HEK293 (cell line): ENCODE results near the gene GALNTL6.

Experiments
- CTCF ChIA-PET: fragments of 350-600 bp; formaldehyde crosslinking; extraction: SDS; loops from one replicate; lab custom pipeline; 2021; ENCODE audit warnings: antibody characterized with exemption; lab: Yijun Ruan, JAX
- POLR2A ChIA-PET: fragments of 300-600 bp; formaldehyde crosslinking; extraction: SDS; loops from one replicate; lab custom pipeline; 2020; ENCODE audit warnings: antibody characterized with exemption, inconsistent platforms; lab: Yijun Ruan, JAX
- H3K27ac ChIP-seq: fragments of 200-500 bp; sonication (Bioruptor generic); 2 replicates; pipeline ENCODE4 v1.5.1; 2014; ENCODE audit warnings: low read depth, low read length, control low read depth, inconsistent platforms; ENCODE audit errors: extremely low read depth
- H3K36me3 ChIP-seq, 2 experiments: fragments of 200-500 bp in 1 of 2; sonication (Bioruptor generic) in 1 of 2; 1 replicate in 1 of 2; 2 replicates in 1 of 2; pipeline ENCODE4 v1.5.1; 2014 to 2017; ENCODE audit warnings: inconsistent platforms in 2 of 2, low read length in 2 of 2; ENCODE audit not compliant: control insufficient read depth in 2 of 2, insufficient read depth in 1 of 2
- H3K4me1 ChIP-seq: fragments of 200-500 bp; sonication (Bioruptor generic); 2 replicates; pipeline ENCODE4 v1.5.1; 2014; ENCODE audit warnings: mild to moderate bottlenecking, low read length, inconsistent platforms; ENCODE audit not compliant: control insufficient read depth, insufficient read depth
- H3K4me3 ChIP-seq: 2 replicates; pipeline ENCODE4 v1.5.1; 2011; ENCODE audit warnings: low read depth, mild to moderate bottlenecking, control low read depth, low read length, moderate library complexity
- H3K9me3 ChIP-seq: fragments of 200-500 bp; sonication (Bioruptor generic); 2 replicates; pipeline ENCODE4 v1.5.1; 2014; ENCODE audit warnings: low read depth, low read length, inconsistent platforms; ENCODE audit not compliant: control insufficient read depth, insufficient read depth
- ATF2 ChIP-seq: fragments of 450-650 bp; formaldehyde crosslinking; IDR thresholded peaks from 2 replicates; pipeline ENCODE4 v1.5.1; 2016; ENCODE audit warnings: missing biosample characterization, missing genetic modification characterization, low read depth
- ELK4 ChIP-seq: IDR thresholded peaks from 2 replicates; pipeline ENCODE4 v1.6.1; 2011; ENCODE audit warnings: mild to moderate bottlenecking, low read depth, low read length, borderline replicate concordance
- FEZF1 ChIP-seq: fragments of 450-650 bp; formaldehyde crosslinking; IDR thresholded peaks from 2 replicates; pipeline ENCODE4 v1.5.1; 2016; ENCODE audit warnings: missing biosample characterization, missing genetic modification characterization
- IKZF3 ChIP-seq: fragments of 450-650 bp; IDR thresholded peaks from 2 replicates; pipeline ENCODE4 v1.5.0; 2018; ENCODE audit warnings: missing biosample characterization, mild to moderate bottlenecking, missing genetic modification characterization, moderate library complexity
- KLF1 ChIP-seq: fragments of 450-650 bp; formaldehyde crosslinking; IDR thresholded peaks from 2 replicates; pipeline ENCODE4 v1.5.1; 2016; ENCODE audit warnings: missing biosample characterization, missing genetic modification characterization
- MYNN ChIP-seq: fragments of 450-650 bp; formaldehyde crosslinking; IDR thresholded peaks from 2 replicates; pipeline ENCODE4 v1.5.1; 2016; ENCODE audit warnings: missing biosample characterization, missing genetic modification characterization, borderline replicate concordance
- PRDM10 ChIP-seq: fragments of 450-650 bp; formaldehyde crosslinking; IDR thresholded peaks from 2 replicates; pipeline ENCODE4 v1.5.1; 2016; ENCODE audit warnings: missing biosample characterization, missing genetic modification characterization
- REPIN1 ChIP-seq: fragments of 450-650 bp; formaldehyde crosslinking; IDR thresholded peaks from 2 replicates; pipeline ENCODE4 v1.5.1; 2017; ENCODE audit warnings: missing biosample characterization, missing genetic modification characterization, low read depth
- SETDB1 ChIP-seq: IDR thresholded peaks from one replicate; pipeline ENCODE4 v1.6.1; 2017; ENCODE audit warnings: mild to moderate bottlenecking, low read length, moderate library complexity, mixed read lengths; ENCODE audit not compliant: insufficient read length
- TSHZ1 ChIP-seq: fragments of 450-650 bp; formaldehyde crosslinking; IDR thresholded peaks from 2 replicates; pipeline ENCODE4 v1.5.1; 2016; ENCODE audit warnings: missing biosample characterization, missing genetic modification characterization, borderline replicate concordance
- ZEB2 ChIP-seq: fragments of 450-650 bp; formaldehyde crosslinking; IDR thresholded peaks from 2 replicates; pipeline ENCODE4 v1.5.1; 2016; ENCODE audit warnings: missing biosample characterization, missing genetic modification characterization
- ZNF112 ChIP-seq: fragments of 450-650 bp; formaldehyde crosslinking; IDR thresholded peaks from 2 replicates; pipeline ENCODE4 v1.5.0; 2017; ENCODE audit warnings: missing biosample characterization, missing genetic modification characterization
- ZNF2 ChIP-seq: fragments of 450-650 bp; formaldehyde crosslinking; IDR thresholded peaks from 2 replicates; pipeline ENCODE4 v1.5.1; 2016; ENCODE audit warnings: missing biosample characterization, missing genetic modification characterization
- ZNF341 ChIP-seq: fragments of 450-650 bp; formaldehyde crosslinking; IDR thresholded peaks from 2 replicates; pipeline ENCODE4; 2016; ENCODE audit warnings: low read depth, missing biosample characterization, missing genetic modification characterization
- ZNF473 ChIP-seq: fragments of 450-650 bp; formaldehyde crosslinking; IDR thresholded peaks from 2 replicates; pipeline ENCODE4 v1.5.1; 2017; ENCODE audit warnings: missing biosample characterization, missing genetic modification characterization
- ZNF513 ChIP-seq: fragments of 450-650 bp; IDR thresholded peaks from 2 replicates; pipeline ENCODE4 v1.5.1; 2018; ENCODE audit warnings: missing biosample characterization, missing genetic modification characterization
- ZNF654 ChIP-seq: fragments of 450-650 bp; formaldehyde crosslinking; IDR thresholded peaks from 2 replicates; pipeline ENCODE4 v1.5.1; 2016; ENCODE audit warnings: low read depth, missing biosample characterization, missing genetic modification characterization
- ZNF76 ChIP-seq: fragments of 450-650 bp; formaldehyde crosslinking; IDR thresholded peaks from 2 replicates; pipeline ENCODE4; 2016; ENCODE audit warnings: low read depth, missing biosample characterization, missing genetic modification characterization, borderline replicate concordance
- ZNF776 ChIP-seq: fragments of 450-650 bp; formaldehyde crosslinking; IDR thresholded peaks from 2 replicates; pipeline ENCODE4 v1.5.0; 2017; ENCODE audit warnings: missing biosample characterization, missing genetic modification characterization, borderline replicate concordance

GALNTL6 gene

GRCh38 chr4:171962110-171962509 is 148.9 kb downstream of the GALNTL6 start (continued):
- no peak for TF ChIP-seq ATF2 (tag by site-specific recombination)
- no peak for TF ChIP-seq ELK4
- no peak for TF ChIP-seq ZNF513 (tag by site-specific recombination)
- no peak for TF ChIP-seq ZNF2 (tag by site-specific recombination)
- no peak for TF ChIP-seq ZNF473
- no peak for TF ChIP-seq MYNN (tag by site-specific recombination)
- TF ChIP-seq ZNF341 (tag by site-specific recombination) = no peak
- no peak for TF ChIP-seq ZEB2
- TF ChIP-seq, all 188 proteins: peak for 0

- H3K4me1 ChIP-seq = no peaks in the 10 kb centered on the region
- POLR2A ChIA-PET = no interaction called here
- H3K27ac ChIP-seq = no peak overlapping the region
- no peak overlapping the region for H3K4me3 ChIP-seq
- H3K36me3 ChIP-seq = no peaks in the 10 kb centered on the region
- H3K9me3 ChIP-seq = no peaks in the 10 kb centered on the region
- CTCF ChIA-PET = no interaction called here
- TF ChIP-seq ZNF776 (tag by site-specific recombination) (no peak), FEZF1 (tag by site-specific recombination) (no peak), KLF1 (no peak), ZNF76 (no peak), PRDM10 (tag by site-specific recombination) (no peak), TSHZ1 (tag by site-specific recombination) (no peak), REPIN1 (no peak), IKZF3 (no peak), ZNF112 (tag by site-specific recombination) (no peak), ZNF654 (tag by site-specific recombination) (no peak), SETDB1 (no peak)
Measured at GRCh38 chr4:171966356-171966755, 153.2 kb downstream of the GALNTL6 start.
